Astrocyte (in vitro differentiated cells and primary cell): ENCODE data around the gene TTC34. TPM values are rescaled to one million over a fixed set of nuclear protein-coding genes. Genes with fewer than 3 reads are reported as not detected.

Experiments
- DNase-seq: peaks from one replicate; pipeline ENCODE4 v3.0.0-alpha.2; 2010; ENCODE audit warnings: low read depth
- FAIRE-seq: peaks from 2 replicates; lab custom pipeline; 2011; peaks lifted over from hg19 to GRCh38; lab: Jason Lieb, UNC
- H2AFZ ChIP-seq: 2 replicates; pipeline ENCODE4 v1.6.0; 2012; ENCODE audit warnings: low read depth, low read length, inconsistent platforms
- H3K27ac ChIP-seq: 2 replicates; pipeline ENCODE4 v1.5.1; 2011; ENCODE audit warnings: low read depth, low read length, inconsistent platforms
- H3K27me3 ChIP-seq: 2 replicates; pipeline ENCODE4 v1.6.0; 2011; ENCODE audit warnings: low read length, inconsistent platforms; ENCODE audit not compliant: insufficient read depth
- H3K36me3 ChIP-seq: 2 replicates; pipeline ENCODE4 v1.5.1; 2011; ENCODE audit warnings: low read length, inconsistent platforms; ENCODE audit not compliant: insufficient read depth
- H3K4me1 ChIP-seq: 2 replicates; pipeline ENCODE4 v1.5.1; 2011; ENCODE audit warnings: low read length, inconsistent platforms; ENCODE audit not compliant: insufficient read depth
- H3K4me2 ChIP-seq: 2 replicates; pipeline ENCODE4 v1.6.0; 2012; ENCODE audit warnings: low read length, inconsistent platforms
- H3K4me3 ChIP-seq: 2 replicates; pipeline ENCODE4 v1.5.1; 2011; ENCODE audit warnings: low read depth, mild to moderate bottlenecking, low read length, inconsistent platforms; ENCODE audit not compliant: insufficient read depth
- H3K79me2 ChIP-seq: 2 replicates; pipeline ENCODE4 v1.6.0; 2012; ENCODE audit warnings: mild to moderate bottlenecking, low read length, inconsistent platforms; ENCODE audit not compliant: insufficient read depth
- H3K9ac ChIP-seq: 2 replicates; pipeline ENCODE4 v1.6.0; 2012; ENCODE audit warnings: mild to moderate bottlenecking, low read length, inconsistent platforms
- H3K9me3 ChIP-seq: 2 replicates; pipeline ENCODE4 v1.5.1; 2012; ENCODE audit warnings: low read depth, mild to moderate bottlenecking, low read length, inconsistent platforms; ENCODE audit not compliant: insufficient read depth
- H4K20me1 ChIP-seq: 2 replicates; pipeline ENCODE4 v1.6.0; 2012; ENCODE audit warnings: low read length, inconsistent platforms; ENCODE audit not compliant: insufficient read depth
- H3K27ac Mint-ChIP-seq: one replicate; pipeline ENCODE4 v1.8.0; 2021; ENCODE audit warnings: mild to moderate bottlenecking, mixed read lengths; ENCODE audit not compliant: unreplicated experiment
- H3K27me3 Mint-ChIP-seq: one replicate; pipeline ENCODE4 v1.8.0; 2021; ENCODE audit warnings: low read depth, mixed read lengths; ENCODE audit not compliant: unreplicated experiment
- H3K36me3 Mint-ChIP-seq: one replicate; pipeline ENCODE4 v1.8.0; 2021; ENCODE audit warnings: low read depth, mixed read lengths; ENCODE audit not compliant: unreplicated experiment
- H3K4me1 Mint-ChIP-seq: one replicate; pipeline ENCODE4 v1.8.0; 2021; ENCODE audit warnings: low read depth, mixed read lengths; ENCODE audit not compliant: unreplicated experiment
- H3K4me3 Mint-ChIP-seq: one replicate; pipeline ENCODE4 v1.8.0; 2021; ENCODE audit warnings: mild to moderate bottlenecking, moderate library complexity, mixed read lengths; ENCODE audit not compliant: unreplicated experiment
- H3K9me3 Mint-ChIP-seq: one replicate; pipeline ENCODE4 v1.8.0; 2021; ENCODE audit warnings: mild to moderate bottlenecking, mixed read lengths; ENCODE audit not compliant: unreplicated experiment
- EZH2 ChIP-seq: IDR thresholded peaks from 2 replicates; pipeline ENCODE4 v1.6.1; 2012; ENCODE audit warnings: mild to moderate bottlenecking, low read length, inconsistent platforms; ENCODE audit not compliant: insufficient read depth
- total RNA-seq: library from RNA; stranded (reverse); gene quantifications from 2 replicates; pipeline ENCODE4 v1.2.1, GENCODE V29; 2021
- TF ChIP-seq, protein P1 (sequence below): IDR thresholded peaks from 2 replicates; pipeline ENCODE4 v1.5.1; 2011; ENCODE audit warnings: low read depth, mild to moderate bottlenecking, inconsistent platforms, low read length, moderate library complexity; ENCODE audit not compliant: insufficient read depth

Gene TTC34
- total RNA-seq, 1 donor from 2014 or later: 0.39 TPM

DNA sequence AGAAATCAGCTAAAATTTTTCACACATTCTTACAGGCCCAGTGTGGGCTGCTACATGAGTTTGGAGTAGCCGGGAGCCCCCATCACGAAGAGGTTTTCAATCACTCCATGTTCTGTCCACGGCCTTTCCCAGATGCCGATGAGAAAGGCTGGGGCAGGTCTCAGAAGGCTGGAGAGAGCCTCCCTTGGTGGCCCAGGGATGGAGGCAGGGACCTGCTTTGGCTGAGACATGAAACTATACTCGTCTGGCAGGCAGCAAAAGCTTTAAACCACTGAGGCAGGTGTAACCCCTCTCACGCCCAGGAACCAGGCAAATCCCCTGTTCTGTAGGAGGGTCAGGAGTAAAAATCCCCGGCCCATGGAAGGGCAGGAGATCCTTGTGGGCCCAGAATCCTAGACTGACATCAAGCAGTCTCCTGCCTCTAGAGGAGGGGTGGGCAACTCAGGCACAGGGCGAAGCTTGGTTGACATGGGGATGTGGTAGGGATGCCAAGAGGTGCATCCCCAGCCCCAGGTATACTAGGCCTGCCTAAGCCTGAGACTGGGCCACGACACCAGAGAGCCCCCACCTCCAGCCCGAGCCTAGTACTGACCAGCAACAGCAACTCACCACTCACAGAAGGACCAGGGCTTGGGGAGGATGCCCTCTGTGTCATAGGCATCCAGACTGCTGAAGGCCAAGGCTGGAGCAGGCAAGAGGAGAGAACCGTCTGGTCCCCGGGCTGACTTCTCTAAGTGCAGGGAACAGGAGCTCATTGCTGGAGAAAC is 177.7 kb downstream of the TTC34 start:
- no peaks in the 10 kb centered on the region for H3K36me3 ChIP-seq
- H2AFZ ChIP-seq: no peak overlapping the region
- TF ChIP-seq, protein P1, sequence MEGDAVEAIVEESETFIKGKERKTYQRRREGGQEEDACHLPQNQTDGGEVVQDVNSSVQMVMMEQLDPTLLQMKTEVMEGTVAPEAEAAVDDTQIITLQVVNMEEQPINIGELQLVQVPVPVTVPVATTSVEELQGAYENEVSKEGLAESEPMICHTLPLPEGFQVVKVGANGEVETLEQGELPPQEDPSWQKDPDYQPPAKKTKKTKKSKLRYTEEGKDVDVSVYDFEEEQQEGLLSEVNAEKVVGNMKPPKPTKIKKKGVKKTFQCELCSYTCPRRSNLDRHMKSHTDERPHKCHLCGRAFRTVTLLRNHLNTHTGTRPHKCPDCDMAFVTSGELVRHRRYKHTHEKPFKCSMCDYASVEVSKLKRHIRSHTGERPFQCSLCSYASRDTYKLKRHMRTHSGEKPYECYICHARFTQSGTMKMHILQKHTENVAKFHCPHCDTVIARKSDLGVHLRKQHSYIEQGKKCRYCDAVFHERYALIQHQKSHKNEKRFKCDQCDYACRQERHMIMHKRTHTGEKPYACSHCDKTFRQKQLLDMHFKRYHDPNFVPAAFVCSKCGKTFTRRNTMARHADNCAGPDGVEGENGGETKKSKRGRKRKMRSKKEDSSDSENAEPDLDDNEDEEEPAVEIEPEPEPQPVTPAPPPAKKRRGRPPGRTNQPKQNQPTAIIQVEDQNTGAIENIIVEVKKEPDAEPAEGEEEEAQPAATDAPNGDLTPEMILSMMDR: no peak
- TF ChIP-seq EZH2: no peak
- H3K4me1 ChIP-seq: no peaks in the 10 kb centered on the region
- H3K27me3 Mint-ChIP-seq: peaks cover 47% of the 10 kb centered on the region
- no peaks in the 10 kb centered on the region for H3K79me2 ChIP-seq
- no peak overlapping the region for H3K9ac ChIP-seq
- H3K27ac ChIP-seq: no peak overlapping the region
- peaks cover 6% of the 10 kb centered on the region for H3K9me3 Mint-ChIP-seq
- H3K4me1 Mint-ChIP-seq: no peaks in the 10 kb centered on the region
- no peak for FAIRE-seq
- DNase-seq: no peak
- H3K36me3 Mint-ChIP-seq: no peaks in the 10 kb centered on the region
- H3K27me3 ChIP-seq: peaks cover 18% of the 10 kb centered on the region
- no peaks in the 10 kb centered on the region for H4K20me1 ChIP-seq
- no peak overlapping the region for H3K27ac Mint-ChIP-seq
- no peak overlapping the region for H3K4me3 ChIP-seq
- H3K4me3 Mint-ChIP-seq: no peak overlapping the region
- no peaks in the 10 kb centered on the region for H3K9me3 ChIP-seq
- no peak overlapping the region for H3K4me2 ChIP-seq

DNA sequence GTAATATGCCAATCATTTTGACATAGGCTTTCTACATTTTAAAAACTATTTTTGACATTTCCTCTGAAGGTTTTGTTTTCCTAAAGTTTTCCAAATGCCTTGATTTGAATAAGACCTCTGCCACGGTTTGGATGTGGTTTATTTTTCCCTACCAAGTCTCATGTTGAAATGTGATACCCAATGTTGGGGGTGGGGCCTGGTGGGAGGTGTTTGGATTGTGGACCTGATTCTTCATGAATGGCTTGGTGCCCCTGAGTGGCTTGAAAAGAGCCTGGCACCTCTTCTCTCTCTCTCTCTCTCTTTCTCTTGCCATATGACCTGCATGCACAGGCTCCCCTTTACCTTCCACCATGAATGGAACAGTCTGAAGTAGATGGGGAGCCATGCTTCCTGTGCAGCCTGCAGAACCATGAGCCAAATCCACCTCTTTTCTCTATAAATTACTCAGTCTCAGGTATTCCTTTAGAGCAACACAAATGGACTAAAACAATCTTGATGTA is 183.5 kb downstream of the TTC34 start:
- Histone ChIP-seq H2AFZ (no peak overlapping the region), H3K9me3 (peaks cover 4% of the 10 kb centered on the region), H3K27me3 (no peaks in the 10 kb centered on the region), H3K4me2 (no peak overlapping the region), H3K36me3 (no peaks in the 10 kb centered on the region), H3K4me3 (no peak overlapping the region), H3K9ac (no peak overlapping the region), H4K20me1 (no peaks in the 10 kb centered on the region), H3K79me2 (no peaks in the 10 kb centered on the region), H3K27ac (no peak overlapping the region), H3K4me1 (no peaks in the 10 kb centered on the region)
- H3K27ac Mint-ChIP-seq: no peak overlapping the region
- no peak for TF ChIP-seq EZH2
- TF ChIP-seq, protein P1: no peak
- FAIRE-seq (no peak), DNase-seq (no peak)
- peaks cover 23% of the 10 kb centered on the region for H3K9me3 Mint-ChIP-seq
- peaks cover 17% of the 10 kb centered on the region for H3K27me3 Mint-ChIP-seq
- H3K4me1 Mint-ChIP-seq: no peaks in the 10 kb centered on the region
- no peaks in the 10 kb centered on the region for H3K36me3 Mint-ChIP-seq
- no peak overlapping the region for H3K4me3 Mint-ChIP-seq

DNA sequence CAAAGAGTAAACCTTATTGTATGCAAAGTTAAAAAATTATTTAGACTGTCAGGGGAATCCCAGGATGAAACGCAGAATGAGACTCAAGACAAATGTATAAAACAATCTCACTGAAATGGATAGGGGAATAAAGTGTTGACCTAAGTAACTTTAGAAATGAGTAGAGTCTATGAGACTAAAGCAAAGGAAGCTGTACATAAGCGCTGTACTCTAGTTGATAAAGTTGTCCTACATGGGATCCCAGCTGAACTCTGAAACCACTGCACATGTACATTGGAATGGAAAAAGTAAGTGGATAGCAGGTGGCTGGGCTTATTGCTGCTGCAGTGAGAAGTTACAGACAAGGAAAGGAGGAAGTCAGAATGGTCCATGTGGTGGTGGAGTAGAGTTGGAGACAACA is 187.3 kb downstream of the TTC34 start:
- peaks cover 29% of the 10 kb centered on the region for H3K27me3 Mint-ChIP-seq
- peaks cover 18% of the 10 kb centered on the region for H3K9me3 Mint-ChIP-seq
- H3K4me3 Mint-ChIP-seq: no peak overlapping the region
- H3K36me3 Mint-ChIP-seq: no peaks in the 10 kb centered on the region
- Histone ChIP-seq H3K27ac (no peak overlapping the region), H3K79me2 (no peaks in the 10 kb centered on the region), H3K36me3 (no peaks in the 10 kb centered on the region), H3K9ac (no peak overlapping the region), H2AFZ (no peak overlapping the region), H3K9me3 (peaks cover 4% of the 10 kb centered on the region), H3K4me2 (no peak overlapping the region), H3K4me3 (no peak overlapping the region), H3K27me3 (peaks cover 7% of the 10 kb centered on the region), H3K4me1 (peaks cover 8% of the 10 kb centered on the region), H4K20me1 (no peaks in the 10 kb centered on the region)
- H3K4me1 Mint-ChIP-seq: no peaks in the 10 kb centered on the region
- DNase-seq (no peak), FAIRE-seq (no peak)
- TF ChIP-seq, protein P1: no peak
- TF ChIP-seq EZH2: no peak
- no peak overlapping the region for H3K27ac Mint-ChIP-seq
